Endodermal cell (in vitro differentiated cells): Measurements from ENCODE around the gene WSCD1. TPM values are rescaled to one million over a fixed set of nuclear protein-coding genes. Genes with fewer than 3 reads are reported as not detected.

Source experiments
- DNase-seq: peaks from one replicate; pipeline ENCODE4 v3.0.0-alpha.2; 2017
- H3K27ac ChIP-seq: 2 replicates; pipeline ENCODE4 v1.5.1; 2013; ENCODE audit warnings: mild to moderate bottlenecking, low read depth, low read length, moderate library complexity
- H3K27me3 ChIP-seq: 2 replicates; pipeline ENCODE4 v1.6.1; 2013; ENCODE audit warnings: mild to moderate bottlenecking, low read length, moderate library complexity; ENCODE audit not compliant: insufficient read depth, control insufficient read depth, poor library complexity, severe bottlenecking
- H3K36me3 ChIP-seq: 2 replicates; pipeline ENCODE4 v1.7.0; 2013; ENCODE audit warnings: mild to moderate bottlenecking, low read length, moderate library complexity; ENCODE audit not compliant: control insufficient read depth, insufficient read depth
- H3K4me1 ChIP-seq: one replicate; pipeline ENCODE4 v1.7.0; 2013; ENCODE audit warnings: low read length; ENCODE audit not compliant: control insufficient read depth, insufficient read depth
- H3K4me3 ChIP-seq: 2 replicates; pipeline ENCODE4 v1.5.1; 2013; ENCODE audit warnings: mild to moderate bottlenecking, low read length, moderate library complexity
- H3K9ac ChIP-seq: 2 replicates; pipeline ENCODE4 v1.6.1; 2013; ENCODE audit warnings: mild to moderate bottlenecking, low read length, moderate library complexity; ENCODE audit not compliant: poor library complexity, severe bottlenecking; ENCODE audit errors: extremely low read depth
- H3K9me3 ChIP-seq: 2 replicates; pipeline ENCODE4 v1.6.1; 2013; ENCODE audit warnings: mild to moderate bottlenecking, low read length, moderate library complexity; ENCODE audit not compliant: control insufficient read depth
- H3K27ac Mint-ChIP-seq: 2 replicates; pipeline ENCODE4 v1.8.0; 2020; ENCODE audit warnings: mixed read lengths
- H3K27me3 Mint-ChIP-seq: 2 replicates; pipeline ENCODE4 v1.8.0; 2021; ENCODE audit warnings: mild to moderate bottlenecking, mixed read lengths; ENCODE audit not compliant: insufficient read depth
- H3K36me3 Mint-ChIP-seq: 2 replicates; pipeline ENCODE4 v1.8.0; 2020; ENCODE audit warnings: low read depth, mixed read lengths
- H3K4me1 Mint-ChIP-seq: 2 replicates; pipeline ENCODE4 v1.8.0; 2020; ENCODE audit warnings: mixed read lengths
- H3K4me3 Mint-ChIP-seq: 2 replicates; pipeline ENCODE4 v1.8.0; 2020; ENCODE audit warnings: mild to moderate bottlenecking, moderate library complexity, mixed read lengths
- H3K9me3 Mint-ChIP-seq: 2 replicates; pipeline ENCODE4 v1.8.0; 2020; ENCODE audit warnings: mild to moderate bottlenecking, mixed read lengths
- CTCF ChIP-seq: fragments of 200-600 bp; sonication (generic); conservative IDR thresholded peaks from 2 replicates; pipeline ENCODE4 v1.5.0; 2021; ENCODE audit warnings: antibody characterized with exemption, mild to moderate bottlenecking
- WGBS, 2 experiments: methylation state at CpG; one replicate each; pipeline versions ENCODE4 v1.1.5 to v1.1.7; 2013; ENCODE audit warnings: missing lambda C conversion rate in 2 of 2, mixed read lengths in 1 of 2; ENCODE audit not compliant: insufficient coverage in 1 of 2, insufficient read length in 1 of 2; 5-methylcytosine and 5-hydroxymethylcytosine counted together
- total RNA-seq, 2 donors: library from RNA; stranded (reverse); fragmentation: NEBNext Ultra II Directional in 1 of 2; extraction: Animal tissue kit (Norgen Biotek cat#: 25700) in 1 of 2; gene quantifications; 2 replicates in 1 of 2; 3 replicates in 1 of 2; pipeline ENCODE4 v1.2.1, GENCODE V29; 2021

Gene WSCD1
- total RNA-seq, 2 donors from 2014 or later = 6.5 to 7.7 TPM

GRCh38 chr17:6075050-6075449, 4.9 kb downstream of the WSCD1 start:
- H3K9me3 Mint-ChIP-seq = no peaks in the 10 kb centered on the region
- Histone ChIP-seq H3K27me3 (peaks cover 32% of the 10 kb centered on the region), H3K36me3 (no peaks in the 10 kb centered on the region), H3K4me3 (no peak overlapping the region), H3K27ac (peak overlapping the region; percentile 17), H3K9ac (no peak overlapping the region), H3K9me3 (no peaks in the 10 kb centered on the region), H3K4me1 (no peaks in the 10 kb centered on the region)
- H3K4me1 Mint-ChIP-seq = no peaks in the 10 kb centered on the region
- no peak for TF ChIP-seq CTCF
- H3K4me3 Mint-ChIP-seq = no peak overlapping the region
- H3K36me3 Mint-ChIP-seq = no peaks in the 10 kb centered on the region
- H3K27ac Mint-ChIP-seq = no peak overlapping the region
- WGBS, 2 experiments = 89% methylated on average over 5 to 6 of the region's 6 CpGs
- H3K27me3 Mint-ChIP-seq = peaks cover 55% of the 10 kb centered on the region
- DNase-seq = no peak

- Mint-ChIP-seq H3K9me3 (no peaks in the 10 kb centered on the region), H3K4me3 (no peak overlapping the region), H3K27ac (no peak overlapping the region), H3K36me3 (no peaks in the 10 kb centered on the region), H3K4me1 (no peaks in the 10 kb centered on the region), H3K27me3 (peaks cover 55% of the 10 kb centered on the region)
- no peaks in the 10 kb centered on the region for H3K36me3 ChIP-seq
- H3K27ac ChIP-seq = peak overlapping the region; percentile 21
- H3K27me3 ChIP-seq = peaks cover 31% of the 10 kb centered on the region
- H3K4me1 ChIP-seq = no peaks in the 10 kb centered on the region
- WGBS, 2 experiments = 89% methylated on average over 7 to 8 of the region's 8 CpGs
- no peak overlapping the region for H3K4me3 ChIP-seq
- no peak for TF ChIP-seq CTCF
- no peaks in the 10 kb centered on the region for H3K9me3 ChIP-seq
- DNase-seq = no peak
- H3K9ac ChIP-seq = no peak overlapping the region
Observed at GRCh38 chr17:6075845-6076244, 5.7 kb downstream of the WSCD1 start.

GRCh38 chr17:6077752-6078151, 7.6 kb downstream of the WSCD1 start:
- H3K9me3 Mint-ChIP-seq = no peaks in the 10 kb centered on the region
- H3K27me3 Mint-ChIP-seq = peaks cover 39% of the 10 kb centered on the region
- no peak overlapping the region for H3K9ac ChIP-seq
- no peak for DNase-seq
- no peak overlapping the region for H3K4me3 ChIP-seq
- H3K27ac Mint-ChIP-seq = no peak overlapping the region
- H3K9me3 ChIP-seq = no peaks in the 10 kb centered on the region
- TF ChIP-seq CTCF = no peak
- H3K27ac ChIP-seq = peak overlapping the region; percentile 84
- 75 to 93% methylated on average over 3 to 5 of the region's 5 CpGs for WGBS, 2 experiments
- H3K36me3 ChIP-seq = no peaks in the 10 kb centered on the region
- no peak overlapping the region for H3K4me3 Mint-ChIP-seq
- H3K4me1 Mint-ChIP-seq = peaks cover 7% of the 10 kb centered on the region
- H3K27me3 ChIP-seq = peaks cover 12% of the 10 kb centered on the region
- no peaks in the 10 kb centered on the region for H3K36me3 Mint-ChIP-seq
- no peaks in the 10 kb centered on the region for H3K4me1 ChIP-seq
